Fibroblast of lung (primary cell): Measurements from ENCODE around the gene SLC22A1. TPM values are rescaled to one million over a fixed set of nuclear protein-coding genes. Genes with fewer than 3 reads are reported as not detected.

Experiments
- DNase-seq, 2 donors: peaks; one replicate each; pipeline versions ENCODE4 v3.0.0 to v3.0.0-alpha.2; 2010; ENCODE audit warnings: low read depth in 2 of 2
- H2AFZ ChIP-seq: 2 replicates; pipeline ENCODE4 v1.5.1; 2012; ENCODE audit warnings: low read length, control low read depth, inconsistent platforms
- H3K27ac ChIP-seq: 2 replicates; pipeline ENCODE4 v1.5.1; 2011; ENCODE audit warnings: low read length, control low read depth; ENCODE audit not compliant: insufficient read depth
- H3K27me3 ChIP-seq: 2 replicates; pipeline ENCODE4 v1.5.1; 2011; ENCODE audit warnings: mild to moderate bottlenecking, low read length; ENCODE audit not compliant: control insufficient read depth, insufficient read depth
- H3K36me3 ChIP-seq: 2 replicates; pipeline ENCODE4 v1.5.1; 2011; ENCODE audit warnings: low read length; ENCODE audit not compliant: control insufficient read depth, insufficient read depth
- H3K4me1 ChIP-seq: 2 replicates; pipeline ENCODE4 v1.5.1; 2011; ENCODE audit warnings: low read length; ENCODE audit not compliant: control insufficient read depth, insufficient read depth; ENCODE audit errors: extremely low read depth
- H3K4me2 ChIP-seq: 2 replicates; pipeline ENCODE4 v1.5.1; 2011; ENCODE audit warnings: low read length, control low read depth; ENCODE audit not compliant: insufficient read depth; ENCODE audit errors: extremely low read depth
- H3K4me3 ChIP-seq, 4 experiments: fragments of 200-600 bp in 1 of 4; sonication (generic) in 1 of 4; replicated peaks in 1 of 4; 2 replicates each; pipeline ENCODE4 v1.5.1; 2011 to 2016; ENCODE audit warnings: low read length in 4 of 4, low read depth in 3 of 4, mild to moderate bottlenecking in 3 of 4, control low read depth in 2 of 4, inconsistent platforms in 1 of 4, mixed read lengths in 1 of 4; ENCODE audit not compliant: insufficient read depth in 1 of 4; ENCODE audit errors: control extremely low read depth in 1 of 4
- H3K79me2 ChIP-seq: 2 replicates; pipeline ENCODE4 v1.5.1; 2012; ENCODE audit warnings: mild to moderate bottlenecking, low read length, inconsistent platforms; ENCODE audit not compliant: control insufficient read depth, insufficient read depth
- H3K9ac ChIP-seq: 2 replicates; pipeline ENCODE4 v1.5.1; 2011; ENCODE audit warnings: mild to moderate bottlenecking, low read length, control low read depth; ENCODE audit not compliant: insufficient read depth
- H3K9me3 ChIP-seq: 2 replicates; pipeline ENCODE4 v1.5.1; 2012; ENCODE audit warnings: low read depth, low read length; ENCODE audit not compliant: control insufficient read depth, insufficient read depth
- H4K20me1 ChIP-seq: 2 replicates; pipeline ENCODE4 v1.5.1; 2011; ENCODE audit warnings: low read length; ENCODE audit not compliant: control insufficient read depth, insufficient read depth; ENCODE audit errors: extremely low read depth
- CTCF ChIP-seq, 2 donors: IDR thresholded peaks in 1 of 2; conservative IDR thresholded peaks in 1 of 2; 1 replicate in 1 of 2; 2 replicates in 1 of 2; pipeline ENCODE4 v1.5.1; 2011 to 2012; ENCODE audit warnings: low read length in 2 of 2, control low read depth in 1 of 2, inconsistent platforms in 1 of 2, low read depth in 1 of 2, mild to moderate bottlenecking in 1 of 2
- EZH2 ChIP-seq: IDR thresholded peaks from 2 replicates; pipeline ENCODE4 v1.5.1; 2012; ENCODE audit warnings: low read length, control low read depth, mild to moderate bottlenecking; ENCODE audit errors: missing control alignments
- polyA plus RNA-seq, 2 donors: library from polyadenylated mRNA; depleted of rRNA in 1 of 2; stranded (reverse) in 1 of 2; unstranded in 1 of 2; fragments of >200 nt; gene quantifications; 2 replicates each; pipeline ENCODE4 v1.2.1, GENCODE V29; 2011 to 2012; ENCODE audit warnings: missing spikeins in 1 of 2
- total RNA-seq: library from RNA; depleted of rRNA; stranded (reverse); fragments of >200 nt; gene quantifications from 2 replicates; pipeline ENCODE4 v1.2.1, GENCODE V29; 2014

SLC22A1 gene
- total and polyA plus RNA-seq, 2 donors (not counting 1 experiment from before 2014, with no cell fraction given) = 0.06 to 0.50 TPM

GRCh38 chr6:160172704-160173103, 51.1 kb downstream of the SLC22A1 start:
- Histone ChIP-seq H3K27ac (no peak overlapping the region), H3K36me3 (no peaks in the 10 kb centered on the region)
- no peak for DNase-seq

GRCh38 chr6:160173806-160174527, 52.4 kb downstream of the SLC22A1 start:
- no peak for TF ChIP-seq EZH2
- no peak for TF ChIP-seq CTCF (conservative IDR thresholded peaks at IDR 0.05 in 1 of 2, IDR thresholded peaks at IDR 0.05 in 1 of 2; ENCODE audit: low read depth in 1 of 2, low read length in 2 of 2)

More at GRCh38 chr6:160172704-160173103, 51.1 kb downstream of the SLC22A1 start:
- Histone ChIP-seq H3K4me1 (no peaks in the 10 kb centered on the region), H3K27me3 (no peaks in the 10 kb centered on the region), H3K79me2 (no peaks in the 10 kb centered on the region), H2AFZ (no peak overlapping the region), H3K9ac (no peak overlapping the region), H4K20me1 (no peaks in the 10 kb centered on the region), H3K4me2 (no peak overlapping the region), H3K4me3 (no peak overlapping the region), H3K9me3 (no peaks in the 10 kb centered on the region)
- TF ChIP-seq EZH2 (no peak), CTCF (conservative IDR thresholded peaks at IDR 0.05 in 1 of 2, IDR thresholded peaks at IDR 0.05 in 1 of 2; ENCODE audit: low read depth in 1 of 2, low read length in 2 of 2) (no peak)

GRCh38 chr6:160174681-160175080, 53.1 kb downstream of the SLC22A1 start:
- no peaks in the 10 kb centered on the region for H3K79me2 ChIP-seq
- no peak overlapping the region for H3K27ac ChIP-seq
- no peak overlapping the region for H2AFZ ChIP-seq
- no peak overlapping the region for H3K9ac ChIP-seq
- H3K4me2 ChIP-seq = no peak overlapping the region
- no peaks in the 10 kb centered on the region for H3K4me1 ChIP-seq
- no peaks in the 10 kb centered on the region for H3K9me3 ChIP-seq
- H3K27me3 ChIP-seq = no peaks in the 10 kb centered on the region
- no peaks in the 10 kb centered on the region for H4K20me1 ChIP-seq
- no peaks in the 10 kb centered on the region for H3K36me3 ChIP-seq
- DNase-seq = no peak
- no peak overlapping the region for H3K4me3 ChIP-seq
- TF ChIP-seq CTCF (conservative IDR thresholded peaks at IDR 0.05 in 1 of 2, IDR thresholded peaks at IDR 0.05 in 1 of 2; ENCODE audit: low read depth in 1 of 2, low read length in 2 of 2) (no peak), EZH2 (no peak)

More at GRCh38 chr6:160173806-160174527, 52.4 kb downstream of the SLC22A1 start:
- no peaks in the 10 kb centered on the region for H3K36me3 ChIP-seq
- H4K20me1 ChIP-seq = no peaks in the 10 kb centered on the region
- H3K9me3 ChIP-seq = no peaks in the 10 kb centered on the region
- H3K4me1 ChIP-seq = no peaks in the 10 kb centered on the region
- no peaks in the 10 kb centered on the region for H3K79me2 ChIP-seq
- H3K4me3 ChIP-seq = no peak overlapping the region
- no peak overlapping the region for H2AFZ ChIP-seq
- no peak for DNase-seq
- H3K27ac ChIP-seq = no peak overlapping the region
- H3K9ac ChIP-seq = no peak overlapping the region
- H3K27me3 ChIP-seq = no peaks in the 10 kb centered on the region
- H3K4me2 ChIP-seq = no peak overlapping the region
